ENCODE results near the gene DUSP5.

Gene DUSP5

DNA sequence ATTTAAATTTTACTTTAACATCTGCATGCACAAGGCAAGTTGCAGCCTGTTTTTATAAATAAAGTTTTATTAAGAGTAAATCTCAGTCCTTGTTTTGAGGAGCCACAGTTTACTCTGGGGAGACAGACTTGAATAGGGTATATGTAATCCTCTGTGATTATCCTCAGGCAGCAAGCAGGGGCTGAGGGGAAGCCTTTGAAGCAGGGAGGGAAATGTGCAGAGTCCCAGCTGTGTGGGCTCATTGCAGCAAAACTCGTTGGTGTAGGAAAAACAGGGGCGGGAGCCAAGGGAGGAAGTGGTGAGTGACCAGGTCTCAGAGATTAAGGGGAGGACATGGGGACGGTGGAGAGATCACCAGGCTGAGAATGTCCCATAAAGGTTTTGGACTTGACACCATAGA, 35.4 kb downstream of the DUSP5 start:
- no peak for DNase-seq (ENCODE audit: low read depth, low spot score)
- H3K27ac ChIP-seq: no peak overlapping the region

GRCh38 chr10:110534571-110534970, 36.9 kb downstream of the DUSP5 start:
- H3K27ac ChIP-seq: no peak overlapping the region
- no peak for DNase-seq (ENCODE audit: low read depth, low spot score)

- DNase-seq (ENCODE audit: low read depth, low spot score): no peak
- H3K27ac ChIP-seq: no peak overlapping the region
These were observed 38.5 kb downstream of the DUSP5 start for GRCh38 chr10:110535958-110536891.

- no peak overlapping the region for H3K27ac ChIP-seq
- no peak for DNase-seq (ENCODE audit: low read depth, low spot score)
These were observed 41.4 kb downstream of the DUSP5 start for GRCh38 chr10:110539091-110539490.

DNA sequence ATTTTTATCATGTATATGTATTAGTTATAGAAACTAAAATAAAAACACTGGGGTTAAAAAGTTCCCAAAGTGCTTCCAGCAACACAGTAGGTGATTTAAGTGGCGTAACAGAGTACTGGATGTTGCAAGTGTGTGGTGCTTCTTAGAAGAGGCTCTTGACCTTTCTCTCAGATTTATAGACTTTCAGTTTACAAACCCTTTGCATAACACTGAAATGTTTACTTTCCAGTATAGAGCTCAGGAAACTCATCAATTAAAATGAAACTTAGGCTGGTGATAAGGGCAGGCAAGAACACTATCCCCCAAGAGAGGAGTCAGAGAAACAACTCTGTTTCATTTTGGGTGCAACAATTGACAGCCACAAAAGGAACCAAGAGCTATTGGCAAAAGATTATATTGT, 42.3 kb downstream of the DUSP5 start:
- no peak overlapping the region for H3K27ac ChIP-seq
- DNase-seq (ENCODE audit: low read depth, low spot score): no peak

DNA sequence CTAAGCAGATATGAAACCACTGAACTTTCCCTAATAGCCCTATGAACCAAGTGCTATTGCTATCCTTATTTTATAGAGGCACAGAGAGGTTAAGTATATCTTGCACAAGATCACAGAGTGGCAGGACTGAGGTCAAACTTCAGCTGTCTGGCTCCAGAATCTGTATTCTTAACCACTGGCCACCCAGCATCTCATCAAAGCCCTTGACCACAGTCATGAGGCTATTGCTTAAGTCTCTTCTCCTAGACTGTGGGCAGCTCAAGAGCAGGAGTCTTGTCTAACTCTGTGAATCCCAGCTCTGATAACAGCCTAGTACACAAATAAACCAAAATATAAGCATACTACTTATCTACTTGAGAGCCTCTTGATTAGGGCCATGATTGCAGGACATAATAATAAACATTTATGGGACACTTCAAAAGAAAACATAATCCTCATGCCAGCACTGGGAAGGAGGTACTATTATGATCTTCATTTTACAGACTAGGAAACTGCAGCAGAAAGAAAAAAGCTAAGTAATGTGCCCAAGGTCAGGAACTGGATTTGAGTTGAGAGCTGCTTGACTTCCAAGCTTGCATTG, 47.3 kb downstream of the DUSP5 start:
- H3K27ac ChIP-seq: no peak overlapping the region
- no peak for DNase-seq (ENCODE audit: low read depth, low spot score)

- H3K27ac ChIP-seq: no peak overlapping the region
- DNase-seq (ENCODE audit: low read depth, low spot score): no peak
These were observed 48.4 kb downstream of the DUSP5 start for GRCh38 chr10:110546077-110546476.

DNA sequence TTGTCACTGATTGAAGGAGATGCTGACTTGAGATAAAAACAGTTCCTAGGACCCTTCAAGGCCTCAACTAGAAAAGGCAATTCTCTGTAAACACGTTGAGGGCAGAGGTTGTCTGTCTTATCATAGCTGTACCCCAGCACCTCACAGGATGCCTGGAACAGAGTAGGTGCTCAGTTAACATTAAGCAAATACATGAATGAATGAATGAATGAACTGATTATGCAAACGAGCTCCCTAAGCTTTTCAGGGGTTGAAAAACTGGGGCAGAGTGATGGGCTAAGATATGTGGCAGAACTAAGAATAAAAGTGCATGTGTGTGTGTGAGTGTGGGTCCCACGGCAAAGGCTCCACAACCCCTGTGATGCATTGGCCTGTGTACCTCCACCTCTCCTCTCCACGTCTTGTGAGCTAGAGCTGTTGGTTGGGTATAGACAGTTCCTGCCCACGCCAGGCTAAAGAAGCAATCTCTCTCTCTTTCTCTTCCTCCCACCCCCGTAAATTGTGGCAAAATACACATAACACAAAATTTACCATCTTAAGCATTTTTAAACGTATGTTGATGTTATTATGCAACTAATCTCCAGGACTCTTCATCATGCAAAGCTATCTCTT, 48.9 kb downstream of the DUSP5 start:
- no peak overlapping the region for H3K27ac ChIP-seq
- DNase-seq (ENCODE audit: low read depth, low spot score): no peak

DNA sequence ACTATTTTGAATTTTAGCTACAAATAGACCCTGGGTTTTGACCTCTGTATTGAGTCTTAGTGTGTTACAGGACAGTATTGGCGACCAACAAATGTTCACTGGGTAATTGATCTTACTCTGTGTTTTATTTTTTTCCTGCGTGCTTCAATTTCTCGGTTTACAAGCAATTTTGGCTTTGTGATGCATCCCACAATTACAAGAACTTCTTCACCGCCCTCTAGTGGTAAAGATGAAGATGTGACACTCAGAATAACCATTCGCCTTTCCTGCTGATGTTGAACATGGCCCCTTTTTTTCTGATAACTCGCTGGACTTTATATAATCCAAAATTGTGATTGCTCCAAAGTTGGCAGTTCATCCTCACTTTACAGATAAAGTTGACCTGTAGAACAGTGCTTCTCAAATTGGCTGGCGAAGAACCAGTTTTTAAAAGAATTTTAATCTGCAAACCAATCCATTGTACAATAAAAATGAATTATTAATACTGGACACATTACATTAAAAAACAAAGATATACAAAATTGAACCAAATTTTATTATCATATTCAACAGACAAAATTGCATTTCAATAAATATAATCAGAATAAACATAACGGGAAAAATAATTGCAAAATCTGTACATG, 49.5 kb downstream of the DUSP5 start:
- DNase-seq (ENCODE audit: low read depth, low spot score): no peak
- H3K27ac ChIP-seq: no peak overlapping the region

- no peak for DNase-seq (ENCODE audit: low read depth, low spot score)
- H3K27ac ChIP-seq: no peak overlapping the region
These were observed 50.3 kb downstream of the DUSP5 start for GRCh38 chr10:110548002-110548401.

DNA sequence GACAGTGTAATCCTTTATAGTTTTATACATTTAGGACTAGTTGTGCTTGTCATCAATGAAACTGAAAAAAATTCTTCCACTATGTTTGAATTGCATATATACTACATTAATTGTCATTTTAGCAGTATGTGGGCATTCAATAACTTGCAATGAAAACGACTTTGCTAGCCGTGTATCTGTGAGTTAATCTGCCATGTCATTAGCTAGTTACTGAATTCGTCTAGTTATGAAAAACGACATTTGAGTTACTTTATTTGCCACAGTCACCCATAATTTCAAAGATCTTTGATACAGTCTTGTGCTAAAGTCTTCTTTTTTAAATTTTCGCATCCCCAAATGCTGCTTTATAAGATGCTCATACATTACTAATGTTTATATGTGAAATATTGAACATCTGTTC, 51.5 kb downstream of the DUSP5 start:
- no peak for DNase-seq (ENCODE audit: low read depth, low spot score)
- H3K27ac ChIP-seq: no peak overlapping the region

DNA sequence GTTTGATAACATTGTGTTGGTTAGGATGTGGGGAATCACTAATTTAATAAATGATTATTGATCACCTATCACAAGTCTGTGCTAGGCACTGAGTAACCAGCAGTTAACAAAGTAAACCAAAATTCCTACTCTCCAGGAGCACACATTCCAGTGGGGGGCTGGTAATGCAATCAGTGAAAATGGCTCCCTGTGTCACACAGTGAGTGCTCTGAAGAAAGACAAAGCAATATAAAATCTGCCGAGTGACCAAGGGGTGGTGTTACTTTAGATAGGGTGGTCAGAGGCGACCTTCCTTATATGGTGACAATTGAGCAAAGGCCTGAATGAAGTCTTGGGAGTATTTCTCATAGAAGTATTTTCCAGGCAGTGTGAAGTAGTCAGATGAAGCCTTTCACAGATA, 56.2 kb downstream of the DUSP5 start:
- DNase-seq (ENCODE audit: low read depth, low spot score): no peak
- H3K27ac ChIP-seq: no peak overlapping the region

GRCh38 chr10:110556296-110556695, 58.6 kb downstream of the DUSP5 start:
- DNase-seq (ENCODE audit: low read depth, low spot score): no peak
- H3K27ac ChIP-seq: no peak overlapping the region

- no peak for DNase-seq (ENCODE audit: low read depth, low spot score)
- H3K27ac ChIP-seq: no peak overlapping the region
These were observed 59.4 kb downstream of the DUSP5 start for GRCh38 chr10:110556969-110557601.

DNA sequence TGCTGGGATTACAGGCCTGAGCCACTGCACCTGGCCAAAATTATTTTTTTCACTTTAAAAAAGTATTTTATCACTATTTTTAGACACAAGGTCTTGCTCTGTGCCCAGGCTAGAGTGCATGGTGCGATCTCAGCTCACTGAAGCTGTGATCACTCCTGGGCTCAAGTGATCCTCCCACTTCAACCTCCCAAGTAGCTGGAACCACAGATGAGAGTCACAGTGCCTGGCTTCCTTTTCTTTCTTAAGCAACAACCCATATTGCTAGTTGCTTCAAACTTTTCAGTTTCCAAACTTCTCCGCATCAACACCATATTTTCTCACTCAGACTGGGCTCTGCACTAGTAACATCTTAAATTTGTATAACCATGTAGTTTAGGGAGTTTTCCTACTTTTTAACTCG, 60.3 kb downstream of the DUSP5 start:
- no peak for DNase-seq (ENCODE audit: low read depth, low spot score)
- H3K27ac ChIP-seq: no peak overlapping the region

DNA sequence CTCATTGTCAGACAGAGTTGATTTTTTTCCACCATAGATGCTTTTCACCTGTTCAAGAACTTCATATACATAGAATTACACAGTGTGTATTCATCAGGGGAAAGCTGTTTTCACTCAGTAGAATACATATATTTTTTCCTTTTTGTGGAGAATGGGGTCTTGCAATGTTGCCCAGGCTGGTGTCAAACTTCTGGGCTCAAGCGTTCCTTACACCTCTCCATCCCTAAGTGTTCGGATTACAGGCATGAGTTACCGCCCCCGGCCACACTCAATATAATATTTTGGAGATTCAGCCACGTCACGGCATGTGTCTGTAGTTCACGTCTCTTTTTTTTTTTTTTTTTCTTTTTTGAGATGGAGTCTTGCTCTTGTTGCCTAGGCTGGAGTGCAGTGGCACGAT, 62.3 kb downstream of the DUSP5 start:
- DNase-seq (ENCODE audit: low read depth, low spot score): no peak

More for the DNA sequence above, 62.3 kb downstream of the DUSP5 start:
- no peak overlapping the region for H3K27ac ChIP-seq

Measured in epithelial cell of prostate (primary cell).